SIG-M5 (cell line): ENCODE data around the gene GPR162.

Source experiments
- DNase-seq: peaks from one replicate; lab custom pipeline; 2025; lab: John Stamatoyannopoulos, UW

The GPR162 gene

GRCh38 chr12:6822426-6823135 is 960 bp downstream of the GPR162 start:
- no peak for DNase-seq

GRCh38 chr12:6823182-6824084 is 1.8 kb downstream of the GPR162 start:
- no peak for DNase-seq

- DNase-seq, result no peak
Observed at GRCh38 chr12:6824085-6824775, 2.6 kb downstream of the GPR162 start.

GRCh38 chr12:6824901-6825381 is 3.3 kb downstream of the GPR162 start:
- no peak for DNase-seq

GRCh38 chr12:6825398-6826124 is 3.9 kb downstream of the GPR162 start:
- no peak for DNase-seq

GRCh38 chr12:6826125-6826733 is 4.6 kb downstream of the GPR162 start:
- DNase-seq, result no peak

- no peak for DNase-seq
Observed at GRCh38 chr12:6826734-6827436, 5.3 kb downstream of the GPR162 start.

GRCh38 chr12:6827437-6827911 is 5.9 kb downstream of the GPR162 start:
- DNase-seq, result no peak

GRCh38 chr12:6827982-6828780 is 6.6 kb downstream of the GPR162 start, which contains the start of gene P3H3:
P3H3 (plus strand) TSS chr12:6828407; CDS start chr12:6828441, 34 bp downstream.
- DNase-seq, result no peak

GRCh38 chr12:6828781-6829535 is 7.3 kb downstream of the GPR162 start:
- DNase-seq, result no peak

- no peak for DNase-seq
Observed at GRCh38 chr12:6829536-6830220, 8.1 kb downstream of the GPR162 start.

GRCh38 chr12:6830286-6830890 is 8.8 kb downstream of the GPR162 start:
- DNase-seq, result no peak

GRCh38 chr12:6830999-6831398 is 9.4 kb downstream of the GPR162 start:
- no peak for DNase-seq

GRCh38 chr12:6831450-6831995 is 9.9 kb downstream of the GPR162 start:
- no peak for DNase-seq

- no peak for DNase-seq
Observed at GRCh38 chr12:6832125-6832524, 10.5 kb downstream of the GPR162 start.

GRCh38 chr12:6833189-6833890 is 11.7 kb downstream of the GPR162 start:
- no peak for DNase-seq

- DNase-seq, result no peak
Observed at GRCh38 chr12:6834254-6834653, 12.6 kb downstream of the GPR162 start.
